NB4 (cell line): ENCODE results near the gene NXT1.

Experiments
- DNase-seq: peaks from one replicate; pipeline ENCODE4 v3.0.0; 2010; ENCODE audit warnings: low read depth
- H3K4me3 ChIP-seq: one replicate; pipeline ENCODE4 v1.5.1; 2011; ENCODE audit warnings: mild to moderate bottlenecking, low read depth, low read length, moderate library complexity
- CTCF ChIP-seq: IDR thresholded peaks from one replicate; pipeline ENCODE4 v1.5.1; 2012; ENCODE audit warnings: low read depth, low read length
- MAX ChIP-seq: IDR thresholded peaks from 2 replicates; pipeline ENCODE4 v1.6.1; 2011; ENCODE audit warnings: low read depth, low read length
- MYC ChIP-seq: IDR thresholded peaks from 2 replicates; pipeline ENCODE4 v1.6.1; 2011; ENCODE audit warnings: low read depth, low read length
- POLR2A ChIP-seq: IDR thresholded peaks from 2 replicates; pipeline ENCODE4 v1.6.1; 2011; ENCODE audit warnings: mild to moderate bottlenecking; ENCODE audit not compliant: insufficient read length; ENCODE audit errors: extremely low read depth

Gene NXT1

GRCh38 chr20:23318347-23318746, 32.2 kb upstream of the NXT1 start:
- TF ChIP-seq CTCF, result no peak
- TF ChIP-seq MYC, result no peak
- no peak for TF ChIP-seq POLR2A
- TF ChIP-seq MAX, result no peak
- H3K4me3 ChIP-seq, result no peak overlapping the region
- no peak for DNase-seq

GRCh38 chr20:23320317-23320716, 30.3 kb upstream of the NXT1 start:
- DNase-seq, result peak; percentile 33
- peak; percentile 55 for TF ChIP-seq CTCF
- no peak for TF ChIP-seq MAX
- H3K4me3 ChIP-seq, result no peak overlapping the region

GRCh38 chr20:23325107-23325506, 25.5 kb upstream of the NXT1 start:
- DNase-seq, result no peak
- H3K4me3 ChIP-seq, result no peak overlapping the region
- TF ChIP-seq MYC (no peak), POLR2A (no peak), CTCF (no peak), MAX (no peak)

GRCh38 chr20:23326774-23327173, 23.8 kb upstream of the NXT1 start:
- TF ChIP-seq CTCF (no peak), POLR2A (no peak), MAX (no peak), MYC (no peak)
- DNase-seq, result no peak
- no peak overlapping the region for H3K4me3 ChIP-seq

- H3K4me3 ChIP-seq, result no peak overlapping the region
- no peak for DNase-seq
- TF ChIP-seq CTCF, result no peak
- TF ChIP-seq POLR2A, result no peak
- no peak for TF ChIP-seq MAX
Measured at GRCh38 chr20:23327617-23328333, 22.8 kb upstream of the NXT1 start.
